Aorta (tissue), 5 donors: ENCODE results near the gene MCF2L. TPM values are rescaled to one million over a fixed set of nuclear protein-coding genes. Genes with fewer than 3 reads are reported as not detected.

Experiments used
- ATAC-seq: fragments of 200-7000 bp; cut with Tn5 transposase; one replicate; pipeline ENCODE4 v1.9.1; 2022; ENCODE audit warnings: moderate library complexity; ENCODE audit not compliant: low FRiP score
- DNase-seq, 2 donors: peaks; one replicate each; pipeline ENCODE4 v3.0.0-alpha.2; 2020
- H3K27ac ChIP-seq, 2 donors: one replicate each; pipeline ENCODE4 v1.5.1; 2013; ENCODE audit warnings: low read length in 2 of 2, mild to moderate bottlenecking in 2 of 2, moderate library complexity in 2 of 2, control low read depth in 1 of 2, inconsistent platforms in 1 of 2, low read depth in 1 of 2
- H3K27me3 ChIP-seq, 2 donors: one replicate each; pipeline ENCODE4 v1.6.1; 2013; ENCODE audit warnings: control low read depth in 1 of 2, low read length in 1 of 2, mild to moderate bottlenecking in 1 of 2, moderate library complexity in 1 of 2; ENCODE audit not compliant: insufficient read depth in 2 of 2, control insufficient read depth in 1 of 2
- H3K36me3 ChIP-seq, 2 donors: one replicate each; pipeline ENCODE4 v1.6.1; 2013; ENCODE audit warnings: control low read depth in 1 of 2, low read length in 1 of 2, mild to moderate bottlenecking in 1 of 2; ENCODE audit not compliant: insufficient read depth in 2 of 2, control insufficient read depth in 1 of 2
- H3K4me1 ChIP-seq, 2 donors: one replicate each; pipeline ENCODE4 v1.6.1; 2013; ENCODE audit warnings: low read length in 2 of 2, control low read depth in 1 of 2, mild to moderate bottlenecking in 1 of 2, moderate library complexity in 1 of 2; ENCODE audit not compliant: insufficient read depth in 2 of 2, control insufficient read depth in 1 of 2
- H3K4me3 ChIP-seq, 2 donors: one replicate each; pipeline ENCODE4 v1.5.1; 2013; ENCODE audit warnings: low read length in 2 of 2, control low read depth in 1 of 2, mild to moderate bottlenecking in 1 of 2
- H3K9me3 ChIP-seq: one replicate; pipeline ENCODE4 v1.6.1; 2013; ENCODE audit warnings: mild to moderate bottlenecking, low read length; ENCODE audit not compliant: control insufficient read depth
- WGBS, 2 donors: extraction: QIAGEN DNeasy Blood & Tissue Kit; methylation state at CpG; one replicate each; pipeline ENCODE4 v1.1.7; 2013; 5-methylcytosine and 5-hydroxymethylcytosine counted together
- intact Hi-C, 2 donors: fragments of 100-400 bp; cut with DNase I; formaldehyde crosslinking; loops; one replicate each; pipeline versions ENCODE4 v1.14.2 to v1.15.0; 2022
- polyA plus RNA-seq, 2 donors: library from polyadenylated mRNA; stranded (reverse); fragments of 200-250 nt; gene quantifications; one replicate each; pipeline ENCODE4 v1.2.3, GENCODE V29; 2013
- total RNA-seq, 2 donors: library from RNA; stranded (reverse); fragmentation: NEBNext Ultra II Directional; extraction: Animal tissue kit (Norgen Biotek cat#: 25700); gene quantifications; one replicate each; pipeline ENCODE4 v1.2.1, GENCODE V29; 2021
- donor health status: healthy with polysubstance abuse.
- donor health status: Bipolar disorder and iron deficiency.
- donor health status: DM: no; HTN: no; CAD: no.
- donor health status: DM: no; HTN: no; CAD: no.
- donor health status: DM: yes; HTN: yes; CAD: no.

The MCF2L gene
- total and polyA plus RNA-seq, 4 donors, result 3.2 to 73.3 (median 27.6) TPM

GRCh38 chr13:113043001-113043630, 74.1 kb downstream of the MCF2L start:
- intact Hi-C loops, result no loop called here
- Histone ChIP-seq H3K4me3 (no peak overlapping the region), H3K27me3 (no peaks in the 10 kb centered on the region), H3K9me3 (no peaks in the 10 kb centered on the region), H3K4me1 (no peaks in the 10 kb centered on the region), H3K27ac (no peak overlapping the region), H3K36me3 (no peaks in the 10 kb centered on the region)
- WGBS, 2 donors, result 86% methylated on average over 20 of the region's 20 CpGs
- DNase-seq (peak in 1 of 2 donors; percentile 35), ATAC-seq (no peak)

- no peak overlapping the region for H3K27ac ChIP-seq
- no peak overlapping the region for H3K4me3 ChIP-seq
- 77 to 81% methylated on average over 14 of the region's 14 CpGs for WGBS, 2 donors
- no peaks in the 10 kb centered on the region for H3K9me3 ChIP-seq
- H3K36me3 ChIP-seq, result no peaks in the 10 kb centered on the region
- DNase-seq (no peak), ATAC-seq (no peak)
- H3K27me3 ChIP-seq, result no peaks in the 10 kb centered on the region
- no peaks in the 10 kb centered on the region for H3K4me1 ChIP-seq
- intact Hi-C loops, result no loop called here
These were observed 74.9 kb downstream of the MCF2L start for GRCh38 chr13:113043931-113044330.

- DNase-seq, result peak in 1 of 2 donors; percentile 48
- ATAC-seq, result peak; percentile 24
- no peaks in the 10 kb centered on the region for H3K4me1 ChIP-seq
- no peaks in the 10 kb centered on the region for H3K36me3 ChIP-seq
- 70 to 71% methylated on average over 27 of the region's 27 CpGs for WGBS, 2 donors
- no peaks in the 10 kb centered on the region for H3K9me3 ChIP-seq
- H3K4me3 ChIP-seq, result no peak overlapping the region
- H3K27me3 ChIP-seq, result no peaks in the 10 kb centered on the region
- no peak overlapping the region for H3K27ac ChIP-seq
- intact Hi-C loops, result loop anchor here in 1 of 2 donors (5.0 kb wide), 1 partner anchor 108 kb away; no protein-coding TSS in a partner anchor
These were observed 75.5 kb downstream of the MCF2L start for GRCh38 chr13:113044391-113045114.

GRCh38 chr13:113045251-113046127, 76.5 kb downstream of the MCF2L start:
- ATAC-seq, result peak; percentile 65
- Histone ChIP-seq H3K4me1 (no peaks in the 10 kb centered on the region), H3K27ac (peak overlapping the region in 1 of 2 donors; percentile 7), H3K36me3 (no peaks in the 10 kb centered on the region), H3K4me3 (no peak overlapping the region), H3K27me3 (no peaks in the 10 kb centered on the region), H3K9me3 (no peaks in the 10 kb centered on the region)
- intact Hi-C loops, result loop anchor here in 1 of 2 donors (5.0 kb wide), 1 partner anchor 107 kb away; no protein-coding TSS in a partner anchor
- WGBS, 2 donors, result 29 to 42% methylated on average over 32 of the region's 32 CpGs
- peak in 1 of 2 donors; percentile 67 for DNase-seq

GRCh38 chr13:113046128-113046882, 77.3 kb downstream of the MCF2L start:
- ATAC-seq, result no peak
- intact Hi-C loops, result loop anchor here in 1 of 2 donors (5.0 kb wide), 1 partner anchor 106 kb away; no protein-coding TSS in a partner anchor
- 71 to 73% methylated on average over 30 of the region's 30 CpGs for WGBS, 2 donors
- H3K4me1 ChIP-seq, result no peaks in the 10 kb centered on the region
- no peaks in the 10 kb centered on the region for H3K36me3 ChIP-seq
- H3K27ac ChIP-seq, result no peak overlapping the region
- peak in 1 of 2 donors; percentile 26 for DNase-seq
- H3K27me3 ChIP-seq, result no peaks in the 10 kb centered on the region
- H3K9me3 ChIP-seq, result no peaks in the 10 kb centered on the region
- H3K4me3 ChIP-seq, result no peak overlapping the region

- Histone ChIP-seq H3K4me1 (no peaks in the 10 kb centered on the region), H3K27me3 (no peaks in the 10 kb centered on the region), H3K36me3 (no peaks in the 10 kb centered on the region), H3K4me3 (no peak overlapping the region), H3K27ac (no peak overlapping the region), H3K9me3 (no peaks in the 10 kb centered on the region)
- DNase-seq, result peak in 1 of 2 donors; percentile 23
- WGBS, 2 donors, result 92% methylated on average over 13 of the region's 13 CpGs
- intact Hi-C loops, result loop anchor here in 1 of 2 donors (5.0 kb wide), 1 partner anchor 105 kb away; no protein-coding TSS in a partner anchor
- ATAC-seq, result no peak
These were observed 77.8 kb downstream of the MCF2L start for GRCh38 chr13:113046883-113047244.

GRCh38 chr13:113047587-113047986, 78.6 kb downstream of the MCF2L start:
- no peaks in the 10 kb centered on the region for H3K9me3 ChIP-seq
- DNase-seq (peak; percentile 36 to 55), ATAC-seq (no peak)
- H3K4me3 ChIP-seq, result no peak overlapping the region
- H3K27ac ChIP-seq, result no peak overlapping the region
- 95 to 96% methylated on average over 31 of the region's 31 CpGs for WGBS, 2 donors
- no peaks in the 10 kb centered on the region for H3K27me3 ChIP-seq
- H3K4me1 ChIP-seq, result no peaks in the 10 kb centered on the region
- no peaks in the 10 kb centered on the region for H3K36me3 ChIP-seq
- intact Hi-C loops, result loop anchor here in 1 of 2 donors (5.0 kb wide), 1 partner anchor 105 kb away; no protein-coding TSS in a partner anchor

- Histone ChIP-seq H3K4me1 (no peaks in the 10 kb centered on the region), H3K36me3 (no peaks in the 10 kb centered on the region), H3K9me3 (no peaks in the 10 kb centered on the region), H3K27ac (no peak overlapping the region), H3K27me3 (no peaks in the 10 kb centered on the region), H3K4me3 (no peak overlapping the region)
- WGBS, 2 donors, result 63 to 69% methylated on average over 7 of the region's 7 CpGs
- intact Hi-C loops, result loop anchor here in 1 of 2 donors (5.0 kb wide), 1 partner anchor 104 kb away; no protein-coding TSS in a partner anchor
- ATAC-seq, result no peak
- DNase-seq, result peak; percentile 24 to 45
These were observed 79.8 kb downstream of the MCF2L start for GRCh38 chr13:113048766-113049165.
